Endothelial cell of umbilical vein (primary cell): ENCODE measurements around the gene DUSP5.

Source experiments
- CTCF ChIP-seq, 2 donors: IDR thresholded peaks; 1 replicate in 1 of 2; 2 replicates in 1 of 2; pipeline ENCODE4 v1.5.1; 2011; ENCODE audit warnings: low read length in 2 of 2, mild to moderate bottlenecking in 2 of 2, moderate library complexity in 2 of 2, control low read depth in 1 of 2, inconsistent platforms in 1 of 2, low read depth in 1 of 2; ENCODE audit not compliant: insufficient read depth in 1 of 2; ENCODE audit errors: extremely low read depth in 1 of 2
- EZH2 ChIP-seq: IDR thresholded peaks from 2 replicates; pipeline ENCODE4 v1.6.1; 2012; ENCODE audit warnings: borderline replicate concordance, low read depth, mild to moderate bottlenecking, moderate library complexity, low read length, inconsistent platforms; ENCODE audit not compliant: severe bottlenecking
- FOS ChIP-seq: IDR thresholded peaks from 2 replicates; pipeline ENCODE4 v1.6.1; 2011; ENCODE audit warnings: mild to moderate bottlenecking, low read length, moderate library complexity, borderline replicate concordance; ENCODE audit not compliant: insufficient read depth
- JUN ChIP-seq: IDR thresholded peaks from 2 replicates; pipeline ENCODE4 v1.6.1; 2011; ENCODE audit warnings: borderline replicate concordance, low read depth; ENCODE audit not compliant: insufficient read length, insufficient read depth
- MAX ChIP-seq: IDR thresholded peaks from 2 replicates; pipeline ENCODE4 v1.6.1; 2011; ENCODE audit not compliant: insufficient read depth, insufficient read length
- MYC ChIP-seq: IDR thresholded peaks from one replicate; pipeline ENCODE4 v1.6.1; 2011; ENCODE audit warnings: mild to moderate bottlenecking, low read depth, low read length
- POLR2A ChIP-seq: IDR thresholded peaks from 2 replicates; pipeline ENCODE4 v1.6.1; 2012; ENCODE audit warnings: low read depth, mild to moderate bottlenecking, control low read depth, low read length
- POLR2AphosphoS5 ChIP-seq: IDR thresholded peaks from 2 replicates; pipeline ENCODE4 v1.6.1; 2012; ENCODE audit warnings: low read depth, mild to moderate bottlenecking, control low read depth, low read length, moderate library complexity; ENCODE audit not compliant: insufficient read depth

- TF ChIP-seq POLR2AphosphoS5 = no peak
- TF ChIP-seq CTCF (IDR thresholded peaks at IDR 0.05; ENCODE audit: extremely low read depth in 1 of 2, insufficient read depth in 1 of 2, low read depth in 1 of 2, low read length in 2 of 2) = no peak
- TF ChIP-seq MYC = no peak
- TF ChIP-seq FOS = no peak
- TF ChIP-seq JUN = no peak
- no peak for TF ChIP-seq POLR2A
- TF ChIP-seq MAX = no peak
- no peak for TF ChIP-seq EZH2
Observed at GRCh38 chr10:110540031-110540430, 42.3 kb downstream of the DUSP5 start.
